ENCODE data around the gene RDH14.

- TF ChIP-seq CTCF (IDR thresholded peaks at IDR 0.05) (no peak), EP300 (IDR thresholded peaks at IDR 0.05) (no peak)
Measured at GRCh38 chr2:18552351-18553077, 7.9 kb downstream of the RDH14 start.
